ENCODE data around the gene UBE2U.
"Not testable (repeated sequence)": the region's sequence is repeated elsewhere in the genome, so short reads cannot be mapped to it uniquely, and the experiment has no call there.

UBE2U gene

DNA sequence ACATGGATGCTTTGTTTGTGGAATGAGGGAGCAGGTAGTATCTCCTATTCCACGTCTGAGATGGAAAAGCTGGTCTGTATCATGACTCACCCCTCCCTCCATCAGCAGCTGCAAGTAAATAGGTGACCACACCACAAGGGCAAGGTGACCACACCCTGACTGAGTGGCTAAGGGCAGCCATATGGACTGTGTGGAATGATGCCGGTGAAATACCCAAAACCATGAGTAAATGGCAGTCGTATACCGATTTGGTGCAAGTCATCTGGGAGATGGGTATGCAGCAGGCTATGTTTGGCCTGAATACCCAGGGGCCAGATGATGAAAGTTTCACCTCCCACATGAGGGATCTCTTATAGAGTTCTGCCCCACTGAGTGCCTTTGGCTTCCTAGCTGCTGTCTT is 15.8 kb upstream of the UBE2U start:
- no peak overlapping the region for H3K4me3 ChIP-seq (ENCODE audit: low read depth, low read length)

DNA sequence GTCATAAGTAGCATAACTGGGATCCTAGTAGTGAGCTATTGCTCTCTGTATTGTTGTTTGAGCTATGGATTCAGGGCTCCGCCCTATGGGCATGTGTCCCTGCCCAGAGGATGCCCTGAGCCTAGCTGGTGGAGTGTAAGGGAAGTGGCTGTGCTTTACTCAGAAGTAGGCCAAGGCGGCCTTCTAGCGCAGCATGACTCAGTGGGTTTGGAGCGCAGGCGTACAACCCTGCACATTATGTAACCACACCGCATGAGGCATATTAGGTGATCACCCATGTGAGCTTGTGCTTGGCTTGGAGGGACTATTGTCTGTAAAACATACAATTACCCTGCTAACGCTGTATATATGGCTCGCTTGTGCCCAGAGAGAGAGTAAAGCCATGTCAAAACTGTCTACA is 11.1 kb upstream of the UBE2U start:
- no peak overlapping the region for H3K4me3 ChIP-seq (ENCODE audit: low read depth, low read length)

DNA sequence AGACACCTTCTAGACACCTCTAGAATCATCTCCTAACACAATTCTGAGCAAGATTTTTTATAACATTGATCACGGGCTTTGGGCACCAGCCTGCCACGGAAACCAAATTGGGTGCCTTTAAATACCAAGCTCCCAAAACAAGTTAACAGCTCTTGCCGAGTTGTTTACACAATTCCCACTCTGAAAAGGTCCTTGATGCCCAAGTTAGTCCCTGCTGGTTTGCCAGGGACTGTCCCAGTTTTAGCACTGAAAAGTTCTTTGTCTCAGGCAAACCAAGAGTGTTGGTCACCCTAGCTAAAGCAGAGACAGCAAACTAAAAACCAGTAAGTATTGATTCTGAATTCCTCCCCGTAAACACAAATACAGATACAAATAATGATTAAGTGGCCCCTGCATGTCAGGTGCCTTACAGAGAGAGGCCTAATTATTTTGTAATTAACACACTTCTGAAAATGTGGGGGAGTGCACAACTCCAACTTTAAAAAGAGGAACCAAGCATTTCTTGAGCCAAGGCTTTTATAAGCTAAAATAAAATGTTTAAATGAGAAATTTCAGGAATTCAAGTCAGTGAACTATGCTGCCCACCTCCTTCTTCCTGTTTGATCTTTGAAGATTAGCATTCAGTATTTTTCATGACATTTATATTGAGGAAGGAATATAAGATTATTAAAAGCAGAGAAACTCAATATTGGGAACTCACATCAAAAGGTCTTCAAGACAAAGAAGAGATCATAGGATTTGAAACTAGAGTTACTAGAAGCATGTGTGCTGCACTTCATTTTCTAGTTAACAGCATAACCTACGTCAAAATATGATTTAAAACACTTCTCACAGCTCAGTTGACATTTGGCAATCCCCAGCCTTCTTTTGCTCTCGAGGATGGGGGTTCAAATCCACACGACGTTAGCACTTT is 9.0 kb upstream of the UBE2U start:
- H3K4me3 ChIP-seq (ENCODE audit: low read depth, low read length), result no peak overlapping the region

DNA sequence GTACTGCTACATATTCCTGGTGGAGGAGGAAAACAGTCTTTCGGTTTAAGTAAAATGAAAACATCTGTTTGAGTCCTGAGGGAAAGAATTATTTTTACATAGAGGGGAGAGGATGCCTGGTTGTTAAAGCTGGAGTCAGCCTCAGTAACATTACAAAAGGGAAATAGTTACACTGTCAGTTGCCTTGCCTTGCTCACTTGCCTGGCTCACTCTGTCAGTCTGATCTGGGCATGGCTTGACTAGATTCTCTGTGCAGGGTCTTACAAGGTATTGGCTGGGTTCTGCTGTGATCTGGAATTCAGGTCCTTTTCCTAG is 8.4 kb upstream of the UBE2U start:
- H3K4me3 ChIP-seq (ENCODE audit: low read depth, low read length), result no peak overlapping the region

DNA sequence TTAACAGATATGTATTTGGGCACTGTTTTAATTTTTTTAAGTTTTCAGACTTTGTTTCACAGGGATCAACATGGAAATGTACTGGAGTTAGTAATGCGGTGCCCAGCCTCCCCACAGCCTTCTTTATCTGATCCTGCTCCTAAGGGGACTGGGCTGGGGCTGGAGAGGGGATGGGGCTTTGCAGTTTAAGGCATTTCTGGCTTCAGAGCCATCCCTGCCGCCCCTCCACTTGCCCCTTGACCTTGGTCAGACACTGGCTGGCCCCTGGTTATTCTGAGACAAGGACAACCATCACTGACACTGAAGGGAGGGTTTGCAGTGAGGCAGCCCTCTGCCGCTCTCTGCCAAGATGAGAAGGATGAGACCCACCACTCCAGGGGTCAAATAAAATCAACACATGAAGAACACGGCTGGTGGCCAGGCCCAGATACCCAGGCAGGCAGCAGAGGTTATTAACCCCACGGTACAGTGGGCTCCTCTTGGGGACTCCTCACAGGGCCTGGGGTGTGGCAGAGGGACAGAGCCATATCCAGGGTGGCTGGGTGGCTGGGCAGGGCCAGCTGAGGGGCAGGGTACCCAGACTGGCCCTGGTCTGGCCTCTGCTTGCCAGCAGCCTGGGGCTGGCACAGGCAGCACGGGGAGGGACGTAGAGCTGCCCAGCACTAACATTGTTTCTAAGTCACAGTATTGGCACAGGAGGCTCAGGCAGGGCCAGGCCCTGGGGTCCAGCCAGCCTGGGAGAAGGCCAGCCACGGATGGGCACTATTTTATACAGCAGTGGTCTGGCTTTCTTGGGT is 7.2 kb upstream of the UBE2U start:
- no peak overlapping the region for H3K4me3 ChIP-seq (ENCODE audit: low read depth, low read length)

DNA sequence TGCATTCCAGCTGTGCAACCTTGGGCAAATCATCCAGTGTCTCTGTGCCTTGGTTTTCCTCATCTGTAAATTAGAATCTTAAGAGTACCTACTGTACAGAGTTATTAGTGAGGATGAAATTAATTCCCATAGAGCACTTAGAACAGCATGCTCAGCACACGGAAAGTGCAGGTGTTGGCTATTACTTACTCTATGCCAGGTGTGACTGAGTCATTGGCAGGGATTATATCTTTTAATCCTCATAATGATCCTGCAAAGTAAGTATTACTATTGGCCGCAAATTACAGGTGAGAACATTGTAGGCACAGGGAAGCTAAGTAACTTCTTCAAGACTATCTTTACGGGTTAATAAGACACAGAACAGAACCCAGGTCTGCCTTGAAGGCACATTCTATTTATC is 6.3 kb upstream of the UBE2U start:
- H3K4me3 ChIP-seq (ENCODE audit: low read depth, low read length), result no peak overlapping the region

DNA sequence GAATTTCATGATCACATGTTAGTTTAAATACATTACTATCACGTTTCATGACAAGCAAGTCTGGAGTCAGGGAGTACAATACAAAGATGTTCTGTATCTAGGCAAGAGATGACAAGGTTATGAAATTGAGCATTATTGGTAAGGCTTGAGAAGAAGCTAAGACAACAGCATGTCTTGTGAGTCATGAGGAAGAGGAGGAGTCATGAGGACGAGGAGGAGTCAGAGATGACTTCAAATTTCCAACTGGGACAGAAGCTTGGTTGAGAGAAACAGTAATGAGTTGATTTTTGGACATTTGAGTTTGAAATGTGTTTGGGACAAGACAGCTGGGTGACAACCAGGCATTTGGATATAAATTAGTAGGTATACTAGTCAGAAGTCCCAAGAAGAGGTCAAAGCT is 4.3 kb upstream of the UBE2U start:
- no peak overlapping the region for H3K4me3 ChIP-seq (ENCODE audit: low read depth, low read length)

DNA sequence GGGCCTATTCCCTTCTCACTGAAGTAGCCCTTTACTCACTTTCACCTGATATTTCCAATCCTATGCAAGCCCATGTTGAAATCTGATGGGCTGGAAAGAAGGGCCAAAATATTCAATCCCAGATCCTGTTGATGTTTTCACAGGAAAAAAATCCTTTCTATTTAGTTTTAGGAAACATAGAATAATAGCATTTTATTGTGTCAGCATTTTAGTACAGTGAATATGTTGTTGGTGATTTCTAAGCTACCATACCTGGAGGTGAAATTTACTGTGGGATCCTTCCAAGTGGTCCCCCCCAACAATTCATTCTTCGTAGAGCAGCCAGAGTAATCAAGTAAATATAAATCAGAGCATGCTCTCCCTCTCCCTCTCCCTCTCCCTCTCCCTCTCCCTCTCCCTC is 3.4 kb upstream of the UBE2U start:
- H3K4me3 ChIP-seq (ENCODE audit: low read depth, low read length), result no peak overlapping the region

DNA sequence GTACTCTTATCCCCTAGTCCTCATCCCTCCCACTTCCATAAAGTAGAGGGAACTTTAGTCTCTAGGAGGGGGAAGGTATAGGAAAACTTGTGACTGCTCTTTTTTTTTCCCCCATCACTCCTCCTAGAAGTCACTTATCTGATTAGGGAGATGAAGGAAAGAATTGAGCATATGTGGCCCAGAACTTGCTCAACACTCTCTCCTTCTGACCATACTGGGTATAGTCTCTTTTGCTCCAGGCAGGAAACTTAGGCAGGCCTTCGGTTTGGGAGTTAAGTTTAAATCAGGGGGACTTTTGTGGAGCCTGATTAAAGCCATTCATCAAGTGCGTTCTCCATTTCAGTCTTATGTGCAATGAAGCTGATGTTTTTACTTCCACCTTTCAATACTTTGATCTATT is 5.8 kb downstream of the UBE2U start:
- no peak overlapping the region for H3K4me3 ChIP-seq (ENCODE audit: low read depth, low read length)

DNA sequence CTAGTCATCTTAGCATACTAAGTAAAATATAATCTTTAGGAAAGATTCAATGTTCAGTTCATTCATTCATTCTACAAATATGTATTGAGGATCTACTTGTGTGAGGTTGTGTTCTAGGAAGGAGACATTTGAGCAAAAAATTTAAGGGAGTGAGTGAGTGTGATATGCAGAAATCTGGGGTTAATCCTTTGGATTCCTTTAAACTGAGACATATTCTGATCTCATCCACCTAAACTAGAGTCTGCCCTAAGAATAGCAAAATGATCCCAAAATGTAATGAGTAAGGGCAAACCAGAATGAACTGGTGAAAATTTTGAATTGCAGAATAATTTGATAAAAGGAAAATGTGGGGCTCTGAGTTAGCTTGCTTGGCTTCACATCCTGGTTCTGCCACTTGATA is 8.6 kb downstream of the UBE2U start:
- H3K4me3 ChIP-seq (ENCODE audit: low read depth, low read length), result no peak overlapping the region

DNA sequence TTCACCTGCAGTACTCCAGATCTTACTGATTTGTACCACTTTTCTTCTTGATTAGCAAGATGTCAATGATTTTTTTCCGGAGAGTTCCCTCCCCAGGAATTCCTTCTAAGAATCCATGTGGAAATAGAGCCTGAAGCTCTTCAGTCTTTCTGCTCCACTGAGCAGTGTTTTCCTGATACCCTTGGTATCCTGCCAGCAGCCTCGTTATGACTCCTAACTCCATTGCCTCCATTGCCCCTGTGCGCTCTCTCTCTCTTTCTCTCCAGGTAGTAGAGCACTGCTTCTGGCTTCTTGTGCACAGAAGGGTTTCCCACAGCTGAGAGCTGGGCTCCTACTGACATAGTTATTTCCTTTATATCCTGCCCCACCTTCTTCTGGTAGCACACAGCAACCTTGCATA is 12.2 kb downstream of the UBE2U start:
- no peak overlapping the region for H3K4me3 ChIP-seq (ENCODE audit: low read depth, low read length)

DNA sequence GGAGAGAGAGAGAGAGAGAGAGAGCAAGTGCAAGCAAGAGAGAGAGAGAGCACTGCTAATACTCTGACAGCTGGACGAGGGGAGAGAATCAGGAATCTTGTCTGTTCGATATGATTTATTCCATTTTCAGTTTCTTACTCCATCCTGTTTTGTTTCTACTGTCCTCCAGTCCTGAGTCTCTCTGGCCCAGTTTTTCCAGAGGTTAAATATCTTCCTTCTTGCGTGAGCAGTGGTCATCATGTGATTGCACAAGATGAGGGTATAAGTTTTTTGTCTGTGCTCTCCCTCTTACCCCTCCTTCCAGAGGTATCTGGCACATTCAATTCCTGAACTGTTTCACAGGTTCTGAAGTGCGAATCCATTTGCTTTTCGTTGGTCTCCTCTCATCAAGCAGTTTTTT is 16.8 kb downstream of the UBE2U start:
- H3K4me3 ChIP-seq (ENCODE audit: low read depth, low read length), result no peak overlapping the region

DNA sequence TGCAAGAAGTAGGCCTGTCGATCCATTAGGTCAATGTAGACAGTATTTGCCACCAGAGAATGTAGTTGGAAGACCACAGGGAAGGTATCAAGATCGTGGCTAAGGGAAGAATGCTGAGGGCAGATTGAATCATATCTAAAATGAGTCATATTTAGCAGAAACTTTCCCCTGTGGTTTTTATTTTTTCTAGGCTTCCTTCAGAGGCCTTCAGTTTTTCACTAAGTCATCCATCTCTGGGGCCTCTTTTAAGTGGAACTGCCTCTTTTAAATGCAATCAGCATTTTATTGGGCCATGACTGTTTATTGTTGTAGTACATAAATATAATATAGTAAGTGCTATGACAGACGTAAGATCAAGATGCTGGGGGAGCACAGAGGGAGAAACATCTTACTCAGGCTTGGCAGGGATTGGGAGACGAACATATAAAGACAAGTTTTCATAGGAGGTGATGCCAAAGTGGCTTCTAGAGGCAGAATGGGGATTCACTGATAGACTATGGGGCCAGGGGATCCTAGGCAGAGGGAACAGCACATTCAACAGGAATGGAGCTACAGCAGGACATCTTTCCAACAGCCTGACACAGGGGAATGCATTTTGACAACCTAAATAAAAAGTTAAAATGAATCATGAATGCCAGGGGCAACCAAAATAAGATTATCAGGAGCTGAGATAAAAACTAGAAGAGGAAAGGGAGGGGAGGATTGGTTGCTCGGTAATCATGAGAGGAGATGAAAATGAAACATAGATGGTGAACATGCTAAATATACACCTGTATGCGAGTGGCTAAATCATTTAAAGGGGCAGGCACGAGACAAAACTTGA is 20.1 kb downstream of the UBE2U start:
- H3K4me3 ChIP-seq (ENCODE audit: low read depth, low read length), result no peak overlapping the region

DNA sequence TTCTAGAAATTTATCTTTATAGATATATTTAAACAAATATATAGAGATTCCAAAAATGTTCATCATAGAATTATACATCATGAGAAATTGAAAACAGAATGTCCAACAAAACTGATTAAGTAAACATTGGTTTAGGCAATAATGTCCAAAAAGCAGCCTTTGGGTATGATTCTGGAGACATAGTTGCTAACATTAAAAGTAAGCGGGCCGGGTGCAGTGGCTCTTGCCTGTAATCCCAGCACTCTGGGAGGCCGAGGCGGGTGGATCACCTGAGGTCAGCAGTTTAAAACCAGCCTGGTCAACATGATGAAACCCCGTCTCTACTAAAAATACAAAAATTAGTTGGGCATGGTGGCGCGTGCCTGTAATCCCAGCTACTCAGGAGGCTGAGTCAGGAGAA is 20.8 kb downstream of the UBE2U start:
- not testable (repeated sequence) for H3K4me3 ChIP-seq (ENCODE audit: low read depth, low read length)

DNA sequence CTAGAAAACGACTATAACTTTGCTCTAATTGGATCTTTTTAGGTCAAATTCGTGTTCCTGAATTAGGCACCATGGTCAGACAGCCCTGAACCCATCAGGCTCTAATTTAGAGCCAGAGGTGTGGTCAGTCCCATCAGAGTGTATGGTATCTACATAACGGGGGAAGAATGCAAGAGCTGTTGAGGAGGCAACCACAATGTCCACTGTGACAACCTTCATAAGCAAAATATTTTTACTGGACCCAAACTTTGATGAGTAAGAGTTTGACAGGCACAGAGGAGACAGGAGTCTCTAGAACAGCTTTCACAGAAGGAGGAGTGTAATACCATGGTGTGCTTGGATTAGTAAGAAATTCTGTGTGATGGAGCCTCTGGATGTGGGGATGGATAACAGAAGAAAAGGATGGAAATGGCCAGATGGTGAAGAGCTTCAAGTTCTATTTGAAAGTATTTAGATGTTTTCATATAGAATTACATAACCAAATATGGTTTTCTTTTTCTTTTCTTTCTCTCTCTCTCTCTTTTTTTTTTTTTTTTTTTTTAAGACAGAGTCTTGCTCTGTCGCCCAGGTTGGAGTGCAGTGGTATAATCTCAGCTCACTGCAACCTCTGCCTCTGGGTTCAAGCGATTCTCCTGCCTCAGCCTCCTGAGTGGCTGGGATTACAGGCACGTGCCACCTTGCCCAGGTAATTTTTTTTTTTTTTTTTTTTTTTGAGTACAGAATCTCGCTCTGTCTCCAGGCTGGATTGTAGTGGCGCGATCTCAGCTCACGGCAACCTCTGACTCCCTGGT is 24.9 kb downstream of the UBE2U start:
- no peak overlapping the region for H3K4me3 ChIP-seq (ENCODE audit: low read depth, low read length)

DNA sequence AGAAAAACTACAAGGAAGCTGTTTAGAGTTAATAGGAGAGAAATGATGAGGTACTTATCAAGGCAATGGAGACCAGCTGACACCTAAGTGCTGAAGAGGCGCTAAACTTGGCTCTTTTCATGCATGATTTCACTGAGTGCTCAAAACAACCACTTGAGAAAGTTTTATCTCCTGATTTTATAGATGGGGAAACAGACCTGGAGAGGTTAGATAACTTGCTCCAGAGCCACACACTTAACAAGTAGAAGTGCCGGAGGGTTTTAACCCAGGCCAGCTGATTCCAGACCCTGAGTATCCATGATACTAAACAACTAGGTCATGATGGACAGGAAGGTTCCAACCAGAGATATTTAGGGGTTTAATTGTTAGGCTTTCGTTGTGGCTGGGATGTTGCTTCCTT is 25.9 kb downstream of the UBE2U start:
- no peak overlapping the region for H3K4me3 ChIP-seq (ENCODE audit: low read depth, low read length)

DNA sequence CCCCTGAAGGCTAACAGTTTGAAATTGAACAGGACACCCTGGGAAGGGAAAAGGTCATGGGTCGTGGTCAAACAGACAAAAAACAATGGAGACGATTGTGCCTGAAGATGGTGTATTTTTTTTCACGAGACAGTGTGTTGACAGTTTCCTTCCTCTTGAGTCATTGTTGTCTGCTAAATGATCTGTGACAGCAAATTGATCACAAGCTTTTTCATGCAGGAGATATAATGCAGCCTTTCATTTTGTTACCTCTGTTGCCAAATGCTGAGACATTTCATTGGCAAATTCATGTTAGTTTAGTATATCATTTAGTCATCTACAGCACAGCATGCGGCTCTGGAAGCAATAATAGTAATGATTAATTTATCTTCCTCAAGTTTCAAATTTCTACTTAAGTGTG is 27.7 kb downstream of the UBE2U start:
- H3K4me3 ChIP-seq (ENCODE audit: low read depth, low read length), result no peak overlapping the region

DNA sequence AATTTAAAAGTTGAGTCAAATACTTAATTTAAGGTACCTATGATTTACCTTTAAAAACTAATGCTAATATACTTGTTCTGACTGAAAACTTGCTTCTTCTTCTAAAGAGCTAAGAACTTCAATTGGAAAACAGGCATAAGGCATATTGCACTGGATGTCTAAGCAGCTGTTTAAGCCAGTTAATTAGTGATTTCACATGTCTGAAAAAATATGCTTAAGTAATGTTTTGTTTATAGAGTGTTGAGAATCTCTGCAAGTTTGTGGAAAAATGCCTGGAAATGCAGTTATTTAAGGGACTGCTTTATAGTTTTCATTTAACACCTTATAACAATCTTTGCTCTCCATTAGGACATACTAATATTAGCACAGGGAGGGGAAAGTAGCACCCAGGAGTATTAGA is 28.2 kb downstream of the UBE2U start:
- H3K4me3 ChIP-seq (ENCODE audit: low read depth, low read length), result no peak overlapping the region

DNA sequence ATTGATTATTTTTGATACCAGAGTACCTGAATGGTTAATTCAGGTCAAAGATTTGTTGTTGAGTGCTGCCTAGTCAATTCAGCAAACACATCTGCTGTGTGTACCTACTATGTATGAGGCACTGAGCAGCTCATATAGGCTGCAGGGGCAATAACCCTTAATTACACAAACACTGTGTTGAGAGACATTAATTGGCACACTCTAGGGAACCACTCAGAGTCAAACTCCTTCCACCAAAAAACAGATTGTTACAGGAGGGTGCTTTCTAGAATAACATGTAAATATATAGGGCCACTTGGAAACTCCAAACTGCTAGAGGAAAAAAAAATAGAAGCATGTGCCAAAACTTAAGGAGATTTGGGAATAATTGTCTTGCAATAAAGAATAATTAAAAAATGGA is 31.3 kb downstream of the UBE2U start:
- no peak overlapping the region for H3K4me3 ChIP-seq (ENCODE audit: low read depth, low read length)

DNA sequence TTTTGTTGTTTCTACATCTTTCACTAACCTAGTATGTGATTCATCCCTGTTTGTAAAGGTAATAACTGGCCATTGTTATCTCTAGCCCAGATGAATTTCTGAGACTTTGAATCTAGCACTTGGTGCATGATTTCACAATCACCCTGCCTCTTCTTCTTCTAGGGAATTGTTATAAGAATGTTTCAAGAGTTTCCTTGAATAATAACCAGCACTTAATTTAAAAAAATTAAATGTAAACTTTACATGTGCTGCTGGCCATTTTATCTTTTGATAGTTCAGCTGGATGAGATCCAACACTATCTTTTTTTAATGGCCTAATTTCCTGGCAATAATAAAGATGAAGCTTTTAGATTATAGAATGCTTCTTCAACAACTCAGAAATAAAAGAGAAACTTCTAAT is 31.8 kb downstream of the UBE2U start:
- no peak overlapping the region for H3K4me3 ChIP-seq (ENCODE audit: low read depth, low read length)

DNA sequence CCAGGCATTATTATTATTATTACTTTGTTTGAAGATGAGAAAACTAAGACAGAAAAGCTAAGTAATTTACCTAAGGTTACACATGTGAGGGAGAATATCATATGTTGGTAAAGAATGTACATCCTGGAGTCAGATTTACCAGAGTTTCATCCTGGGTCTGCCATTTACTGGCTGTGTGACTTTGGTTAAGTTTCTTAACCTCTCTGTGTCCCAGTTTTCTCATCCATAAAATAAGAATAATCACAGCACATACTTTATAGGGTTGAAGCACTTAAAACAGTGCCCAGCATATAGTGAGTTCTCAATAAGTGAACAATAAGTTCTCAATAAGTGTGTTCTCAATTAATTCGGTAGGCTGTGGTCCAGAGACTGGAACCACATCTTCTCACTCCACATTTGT is 32.5 kb downstream of the UBE2U start:
- H3K4me3 ChIP-seq (ENCODE audit: low read depth, low read length), result no peak overlapping the region

Measured in iPS-11a (cell line).